Activated CD4-positive, CD25-positive, alpha-beta regulatory T cell treated with anti-CD3 and anti-CD28 coated beads, Interleukin-2, amount 50 U/mL, for 16 hours (primary cell): ENCODE measurements around the gene MARCHF2.
A peak's percentile ranks its signal among the peaks of the same experiment; 100 is the strongest.
"Not testable (repeated sequence)": the region's sequence is repeated elsewhere in the genome, so short reads cannot be mapped to it uniquely, and the experiment has no call there.

Experiments used
- DNase-seq: peaks from one replicate; pipeline ENCODE4 v3.0.0-alpha.2; 2020; ENCODE audit warnings: low read depth, low spot score

Gene MARCHF2, protein sequence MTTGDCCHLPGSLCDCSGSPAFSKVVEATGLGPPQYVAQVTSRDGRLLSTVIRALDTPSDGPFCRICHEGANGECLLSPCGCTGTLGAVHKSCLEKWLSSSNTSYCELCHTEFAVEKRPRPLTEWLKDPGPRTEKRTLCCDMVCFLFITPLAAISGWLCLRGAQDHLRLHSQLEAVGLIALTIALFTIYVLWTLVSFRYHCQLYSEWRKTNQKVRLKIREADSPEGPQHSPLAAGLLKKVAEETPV

GRCh38 chr19:8412783-8413628, at the start of gene MARCHF2:
TSS of gene MARCHF2 (plus strand) at chr19:8413305. CDS start at chr19:8421841, 8,536 bp downstream.
- DNase-seq, result peak; percentile 90

- DNase-seq, result peak; percentile 2
These were observed 49.0 kb upstream of the MARCHF2 start, which contains the start of gene ANGPTL4 for GRCh38 chr19:8363803-8364771. TSS of gene ANGPTL4 (plus strand) at chr19:8364155. CDS start at chr19:8364322, 167 bp downstream.

DNA sequence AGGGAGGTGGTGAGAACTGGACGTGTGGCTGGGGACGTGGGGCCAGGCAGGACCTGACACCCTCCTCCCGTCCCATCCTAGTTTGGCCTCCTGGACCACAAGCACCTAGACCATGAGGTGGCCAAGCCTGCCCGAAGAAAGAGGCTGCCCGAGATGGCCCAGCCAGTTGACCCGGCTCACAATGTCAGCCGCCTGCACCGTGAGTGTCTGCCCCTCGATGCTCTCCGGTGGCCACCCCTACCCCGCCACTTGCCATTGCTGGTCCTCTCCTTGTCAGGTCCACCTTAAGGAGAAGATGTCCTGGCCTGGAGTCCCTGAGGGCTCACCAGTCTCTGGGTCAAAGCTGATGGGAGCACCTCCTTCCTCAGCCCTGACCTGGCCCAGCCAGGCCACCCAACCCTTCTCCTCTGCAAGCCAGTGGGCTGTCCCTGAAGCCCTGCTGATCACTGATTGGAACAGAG, 47.0 kb upstream of the MARCHF2 start:
- DNase-seq, result no peak

GRCh38 chr19:8366961-8367326, 46.2 kb upstream of the MARCHF2 start:
- no peak for DNase-seq

DNA sequence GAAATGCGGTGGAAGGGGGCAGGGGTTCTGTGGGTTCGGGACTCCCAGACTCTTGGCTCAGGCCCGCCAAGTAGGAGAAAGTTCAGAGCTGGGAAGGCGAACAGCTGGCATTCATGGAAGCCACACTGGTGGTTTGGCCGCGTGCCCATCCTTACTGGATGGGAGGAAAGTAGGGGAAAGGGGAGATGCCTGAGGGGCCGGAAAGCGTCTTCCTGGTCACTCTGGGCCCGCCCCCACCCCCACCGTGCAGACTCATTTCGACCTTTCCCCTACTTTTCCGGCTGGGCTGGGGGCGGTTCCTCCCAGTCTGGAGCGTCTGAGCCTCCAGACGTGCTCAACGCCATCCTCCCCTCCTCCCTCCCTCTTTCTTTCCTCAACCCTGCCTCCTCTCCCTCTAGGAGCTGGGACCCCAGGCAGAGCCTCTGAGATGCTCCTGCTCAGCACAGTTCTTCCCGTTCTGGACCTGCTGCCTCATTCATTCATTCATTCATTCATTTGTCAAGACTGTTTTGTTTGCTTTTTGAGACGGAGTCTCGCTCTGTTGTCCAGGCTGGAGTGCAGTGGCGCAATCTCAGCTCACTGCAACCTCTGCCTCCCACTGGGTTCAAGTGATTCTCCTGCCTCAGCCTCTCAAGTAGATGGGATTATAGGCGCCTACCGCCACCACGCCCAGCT, 45.6 kb upstream of the MARCHF2 start:
- DNase-seq, result no peak

- DNase-seq, result no peak
These were observed 42.7 kb upstream of the MARCHF2 start for GRCh38 chr19:8370176-8371010.

GRCh38 chr19:8371011-8371804, 41.9 kb upstream of the MARCHF2 start:
- DNase-seq, result no peak

- no peak for DNase-seq
These were observed 39.0 kb upstream of the MARCHF2 start for GRCh38 chr19:8373867-8374813.

GRCh38 chr19:8375766-8376165, 37.3 kb upstream of the MARCHF2 start:
- DNase-seq, result not testable (repeated sequence)

- not testable (repeated sequence) for DNase-seq
These were observed 36.6 kb upstream of the MARCHF2 start for GRCh38 chr19:8376373-8376974.

- no peak for DNase-seq
These were observed 35.5 kb upstream of the MARCHF2 start for GRCh38 chr19:8377598-8377997.

GRCh38 chr19:8379156-8379891, 33.8 kb upstream of the MARCHF2 start:
- not testable (repeated sequence) for DNase-seq

DNA sequence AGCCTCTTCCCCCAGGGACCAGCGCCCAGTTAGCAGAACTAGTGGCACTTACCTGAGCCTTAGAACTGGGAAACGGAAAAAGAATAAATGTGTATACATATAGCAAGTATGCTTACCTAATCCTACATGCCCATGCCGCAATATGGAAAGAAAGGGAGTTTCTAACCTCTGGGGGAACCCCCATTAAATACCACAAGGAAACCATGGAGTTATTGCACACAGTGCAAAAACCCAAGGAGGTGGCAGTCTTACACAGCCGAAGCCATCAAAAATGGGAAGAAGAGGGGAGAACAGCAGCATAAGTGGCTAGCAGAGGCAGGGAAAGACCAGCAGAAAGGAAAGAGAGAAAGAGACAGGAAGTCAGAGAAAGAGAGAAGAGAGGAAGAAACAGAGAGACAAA, 28.5 kb upstream of the MARCHF2 start:
- DNase-seq, result not testable (repeated sequence)

DNA sequence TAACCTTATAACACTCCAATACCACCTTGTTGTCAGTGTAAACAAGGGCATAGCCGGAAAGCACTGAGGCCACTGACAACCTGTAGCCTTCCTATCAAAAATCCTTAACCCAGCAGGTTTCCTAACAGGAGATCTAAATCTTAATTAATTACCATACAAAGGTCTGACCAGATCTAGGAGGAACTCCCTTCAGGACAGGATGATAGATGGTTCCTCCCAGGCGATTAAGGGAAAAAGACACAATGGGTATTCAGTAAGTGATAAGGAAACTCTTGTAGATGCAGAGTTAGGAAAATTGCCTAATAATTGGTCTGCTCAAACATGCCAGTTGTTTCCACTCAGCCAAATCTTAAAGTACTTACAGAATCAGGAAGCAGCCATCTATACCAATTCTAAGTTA, 28.0 kb upstream of the MARCHF2 start:
- DNase-seq, result not testable (repeated sequence)

DNA sequence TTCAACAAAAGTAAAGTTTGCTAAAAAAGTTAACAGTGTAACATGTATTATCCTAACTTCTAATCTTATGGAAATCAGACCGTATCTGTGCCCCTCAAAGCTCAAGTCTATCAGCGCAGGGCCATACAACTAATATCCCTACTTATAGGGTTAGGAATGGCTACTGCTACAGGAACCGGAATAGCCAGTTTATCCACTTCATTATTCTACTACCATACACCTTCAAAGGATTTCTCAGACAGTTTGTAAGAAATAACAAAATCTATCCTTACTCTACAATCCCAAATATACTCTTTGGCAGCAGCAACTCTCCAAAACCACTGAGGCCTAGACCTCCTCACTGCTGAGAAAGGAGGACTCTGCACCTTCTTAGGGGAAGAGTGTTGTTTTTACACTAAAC, 27.5 kb upstream of the MARCHF2 start:
- not testable (repeated sequence) for DNase-seq

- not testable (repeated sequence) for DNase-seq
These were observed 26.7 kb upstream of the MARCHF2 start for GRCh38 chr19:8386419-8386818.

GRCh38 chr19:8386990-8387389, 26.1 kb upstream of the MARCHF2 start:
- DNase-seq, result no peak
